GM19463 (cell line): ENCODE results near the gene ADK.
"Not testable (repeated sequence)": the region's sequence is repeated elsewhere in the genome, so short reads cannot be mapped to it uniquely, and the experiment has no call there.

Source experiments
- ATAC-seq: cut with Tn5 transposase; IDR thresholded peaks from one replicate; pipeline ENCODE4 v1.9.1; 2021; ENCODE audit warnings: mild to moderate bottlenecking, moderate library complexity; ENCODE audit not compliant: unreplicated experiment

Gene ADK

GRCh38 chr10:74525885-74526284, 374.9 kb downstream of the ADK start:
- ATAC-seq = no peak

- not testable (repeated sequence) for ATAC-seq
These were observed 376.6 kb downstream of the ADK start for GRCh38 chr10:74527611-74528010.

GRCh38 chr10:74529205-74529604, 378.2 kb downstream of the ADK start:
- ATAC-seq = no peak

- ATAC-seq = no peak
These were observed 380.0 kb downstream of the ADK start for GRCh38 chr10:74530981-74531380.

GRCh38 chr10:74539317-74539716, 388.3 kb downstream of the ADK start:
- no peak for ATAC-seq

GRCh38 chr10:74541375-74541774, 390.4 kb downstream of the ADK start:
- no peak for ATAC-seq

- ATAC-seq = no peak
These were observed 391.1 kb downstream of the ADK start for GRCh38 chr10:74542077-74542476.

- no peak for ATAC-seq
These were observed 392.3 kb downstream of the ADK start for GRCh38 chr10:74543276-74543675.

GRCh38 chr10:74544106-74544505, 393.1 kb downstream of the ADK start:
- no peak for ATAC-seq

- no peak for ATAC-seq
These were observed 397.7 kb downstream of the ADK start for GRCh38 chr10:74548676-74549075.

GRCh38 chr10:74556072-74556705, 405.2 kb downstream of the ADK start:
- ATAC-seq = no peak

GRCh38 chr10:74557098-74557497, 406.1 kb downstream of the ADK start:
- no peak for ATAC-seq

- ATAC-seq = no peak
These were observed 407.4 kb downstream of the ADK start for GRCh38 chr10:74558403-74558802.

- ATAC-seq = no peak
These were observed 407.9 kb downstream of the ADK start for GRCh38 chr10:74558897-74559296.

GRCh38 chr10:74568896-74569295, 417.9 kb downstream of the ADK start:
- ATAC-seq = not testable (repeated sequence)

- ATAC-seq = not testable (repeated sequence)
These were observed 422.5 kb downstream of the ADK start for GRCh38 chr10:74573497-74573896.

- ATAC-seq = no peak
These were observed 424.2 kb downstream of the ADK start for GRCh38 chr10:74575191-74575720.

- no peak for ATAC-seq
These were observed 424.9 kb downstream of the ADK start for GRCh38 chr10:74575912-74576311.

- no peak for ATAC-seq
These were observed 425.6 kb downstream of the ADK start for GRCh38 chr10:74576586-74576985.

GRCh38 chr10:74580438-74580837, 429.4 kb downstream of the ADK start:
- not testable (repeated sequence) for ATAC-seq

- no peak for ATAC-seq
These were observed 431.5 kb downstream of the ADK start for GRCh38 chr10:74582566-74582965.

- ATAC-seq = peak; percentile 73
These were observed 434.4 kb downstream of the ADK start for GRCh38 chr10:74585231-74586087.
